22Rv1 (cell line): ENCODE results near the gene SPATS2L.

Source experiments
- ZFX ChIP-seq: fragments of 450-650 bp; IDR thresholded peaks from 2 replicates; pipeline ENCODE4 v1.6.1; 2017; ENCODE audit warnings: antibody characterized with exemption, borderline replicate concordance
- TF ChIP-seq, protein P1 (sequence below): fragments of 450-650 bp; IDR thresholded peaks from 2 replicates; pipeline ENCODE4 v1.5.1; 2017; ENCODE audit warnings: mild to moderate bottlenecking

DNA sequence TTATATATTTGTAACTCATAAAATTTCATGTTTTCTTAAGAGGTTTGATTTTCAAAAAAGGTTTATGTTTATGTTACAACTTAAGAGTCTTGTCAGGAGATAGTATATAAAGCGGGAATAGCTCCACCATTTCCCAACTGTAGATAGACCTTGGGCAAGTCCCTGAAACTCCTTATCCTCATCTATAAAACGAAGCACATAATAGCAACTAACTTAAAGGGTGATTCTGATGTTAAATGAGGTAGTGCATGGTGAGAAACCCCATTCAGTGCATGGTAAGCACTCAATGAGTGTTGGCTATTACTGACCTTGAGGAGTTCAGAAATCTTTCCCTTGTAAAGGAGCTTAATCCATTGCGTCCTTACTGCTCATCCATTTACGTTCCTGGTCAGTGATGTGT lies 169.3 kb downstream of the SPATS2L start:
- TF ChIP-seq, protein P1, sequence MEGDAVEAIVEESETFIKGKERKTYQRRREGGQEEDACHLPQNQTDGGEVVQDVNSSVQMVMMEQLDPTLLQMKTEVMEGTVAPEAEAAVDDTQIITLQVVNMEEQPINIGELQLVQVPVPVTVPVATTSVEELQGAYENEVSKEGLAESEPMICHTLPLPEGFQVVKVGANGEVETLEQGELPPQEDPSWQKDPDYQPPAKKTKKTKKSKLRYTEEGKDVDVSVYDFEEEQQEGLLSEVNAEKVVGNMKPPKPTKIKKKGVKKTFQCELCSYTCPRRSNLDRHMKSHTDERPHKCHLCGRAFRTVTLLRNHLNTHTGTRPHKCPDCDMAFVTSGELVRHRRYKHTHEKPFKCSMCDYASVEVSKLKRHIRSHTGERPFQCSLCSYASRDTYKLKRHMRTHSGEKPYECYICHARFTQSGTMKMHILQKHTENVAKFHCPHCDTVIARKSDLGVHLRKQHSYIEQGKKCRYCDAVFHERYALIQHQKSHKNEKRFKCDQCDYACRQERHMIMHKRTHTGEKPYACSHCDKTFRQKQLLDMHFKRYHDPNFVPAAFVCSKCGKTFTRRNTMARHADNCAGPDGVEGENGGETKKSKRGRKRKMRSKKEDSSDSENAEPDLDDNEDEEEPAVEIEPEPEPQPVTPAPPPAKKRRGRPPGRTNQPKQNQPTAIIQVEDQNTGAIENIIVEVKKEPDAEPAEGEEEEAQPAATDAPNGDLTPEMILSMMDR, result no peak
- TF ChIP-seq ZFX, result no peak
